Fibroblast of villous mesenchyme (primary cell): ENCODE results near the gene ADGRD1. TPM values are rescaled to one million over a fixed set of nuclear protein-coding genes. Genes with fewer than 3 reads are reported as not detected.

ENCODE experiments used
- DNase-seq: peaks from one replicate; pipeline ENCODE4 v3.0.0-alpha.2; 2010; ENCODE audit warnings: low read depth
- H3K4me3 ChIP-seq: 2 replicates; pipeline ENCODE4 v1.5.1; 2011; ENCODE audit warnings: low read depth, mild to moderate bottlenecking, low read length
- total RNA-seq: library from RNA; depleted of rRNA; stranded (reverse); fragments of >200 nt; gene quantifications from 2 replicates; pipeline ENCODE4 v1.2.3, GENCODE V29; 2012
- TF ChIP-seq, protein P1 (sequence below): IDR thresholded peaks from 2 replicates; pipeline ENCODE4 v1.5.1; 2012; ENCODE audit warnings: low read depth, mild to moderate bottlenecking, low read length; ENCODE audit not compliant: insufficient read depth

The ADGRD1 gene
- total RNA-seq, 1 donor, result under 0.01 TPM

DNA sequence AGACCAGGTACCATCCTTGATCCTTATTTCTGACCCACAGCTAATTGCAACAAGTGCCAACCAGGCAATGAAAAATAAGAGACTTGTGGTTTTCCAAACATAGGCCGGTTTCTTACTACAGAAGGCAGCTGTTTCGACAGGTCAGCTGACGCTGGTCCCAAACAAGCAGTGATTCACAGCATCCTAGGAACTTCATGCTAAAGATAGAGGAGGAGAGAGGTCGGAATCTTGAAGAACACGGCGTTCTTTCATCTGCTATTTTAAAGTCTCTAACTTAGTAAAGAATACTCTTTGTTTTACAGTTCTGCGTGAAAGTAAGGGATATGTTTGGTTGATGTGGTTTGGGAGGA lies 28.1 kb upstream of the ADGRD1 start:
- H3K4me3 ChIP-seq, result no peak overlapping the region
- peak; percentile 38 for DNase-seq
- TF ChIP-seq, protein P1, sequence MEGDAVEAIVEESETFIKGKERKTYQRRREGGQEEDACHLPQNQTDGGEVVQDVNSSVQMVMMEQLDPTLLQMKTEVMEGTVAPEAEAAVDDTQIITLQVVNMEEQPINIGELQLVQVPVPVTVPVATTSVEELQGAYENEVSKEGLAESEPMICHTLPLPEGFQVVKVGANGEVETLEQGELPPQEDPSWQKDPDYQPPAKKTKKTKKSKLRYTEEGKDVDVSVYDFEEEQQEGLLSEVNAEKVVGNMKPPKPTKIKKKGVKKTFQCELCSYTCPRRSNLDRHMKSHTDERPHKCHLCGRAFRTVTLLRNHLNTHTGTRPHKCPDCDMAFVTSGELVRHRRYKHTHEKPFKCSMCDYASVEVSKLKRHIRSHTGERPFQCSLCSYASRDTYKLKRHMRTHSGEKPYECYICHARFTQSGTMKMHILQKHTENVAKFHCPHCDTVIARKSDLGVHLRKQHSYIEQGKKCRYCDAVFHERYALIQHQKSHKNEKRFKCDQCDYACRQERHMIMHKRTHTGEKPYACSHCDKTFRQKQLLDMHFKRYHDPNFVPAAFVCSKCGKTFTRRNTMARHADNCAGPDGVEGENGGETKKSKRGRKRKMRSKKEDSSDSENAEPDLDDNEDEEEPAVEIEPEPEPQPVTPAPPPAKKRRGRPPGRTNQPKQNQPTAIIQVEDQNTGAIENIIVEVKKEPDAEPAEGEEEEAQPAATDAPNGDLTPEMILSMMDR, result no peak

DNA sequence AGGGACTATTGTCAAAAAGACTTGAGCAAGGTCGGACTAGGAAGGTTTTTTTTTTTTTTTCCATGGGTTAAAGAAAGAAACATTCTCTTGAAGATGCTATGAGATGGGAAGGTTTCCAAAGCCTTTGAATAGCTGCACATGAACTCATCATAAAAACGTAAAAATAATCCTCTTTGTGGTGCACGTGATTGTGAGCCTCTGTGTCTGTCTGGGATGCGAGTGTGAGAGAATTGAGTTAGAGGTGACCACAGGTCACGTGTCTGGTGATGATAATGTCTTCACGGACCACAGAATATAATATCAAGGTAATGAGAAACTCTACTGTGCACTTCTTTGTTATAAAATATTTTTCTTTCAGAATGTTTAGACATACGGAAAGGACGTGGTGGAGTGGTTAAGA lies 24.3 kb upstream of the ADGRD1 start:
- no peak overlapping the region for H3K4me3 ChIP-seq
- no peak for DNase-seq
- TF ChIP-seq, protein P1, result no peak

DNA sequence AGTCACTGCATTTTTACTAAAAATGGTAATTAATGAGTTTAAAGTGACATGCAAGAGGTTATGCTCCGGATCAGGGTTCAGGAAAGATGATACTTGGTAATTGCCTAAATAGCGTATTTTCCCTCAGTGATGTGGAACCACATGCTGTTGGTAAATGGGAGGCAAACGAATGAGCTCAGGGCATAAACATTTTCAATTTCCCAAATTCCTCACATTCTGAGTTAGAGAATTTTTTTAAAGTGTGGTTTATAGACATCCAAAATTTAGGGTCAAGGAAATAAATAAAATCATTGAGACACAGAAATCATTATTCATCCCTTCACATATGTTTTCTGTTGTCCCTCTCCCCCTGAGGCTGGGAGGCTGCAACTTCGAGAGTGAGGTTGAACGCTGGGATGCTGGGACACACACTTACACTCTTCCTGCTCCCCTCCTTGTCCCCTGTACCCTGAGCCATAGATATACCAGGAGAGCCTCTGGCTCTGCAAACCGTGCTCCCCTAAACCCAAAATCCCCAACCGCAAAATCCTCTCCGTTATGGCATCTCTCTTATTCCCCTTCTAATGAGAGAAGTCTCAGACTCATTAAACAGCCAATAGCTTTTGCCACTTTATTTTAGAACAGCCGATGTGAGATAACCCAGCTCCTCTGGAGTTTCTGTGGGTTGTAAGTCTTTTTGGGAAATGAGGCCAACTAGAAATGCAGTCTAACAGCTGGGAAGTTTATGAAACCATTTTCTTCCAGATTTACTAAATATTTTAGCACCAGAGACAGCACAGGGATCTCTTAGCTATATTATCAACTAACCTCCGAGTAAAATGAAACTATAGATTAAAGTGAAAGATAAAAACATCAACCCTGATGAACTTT lies 21.4 kb upstream of the ADGRD1 start:
- DNase-seq, result no peak

DNA sequence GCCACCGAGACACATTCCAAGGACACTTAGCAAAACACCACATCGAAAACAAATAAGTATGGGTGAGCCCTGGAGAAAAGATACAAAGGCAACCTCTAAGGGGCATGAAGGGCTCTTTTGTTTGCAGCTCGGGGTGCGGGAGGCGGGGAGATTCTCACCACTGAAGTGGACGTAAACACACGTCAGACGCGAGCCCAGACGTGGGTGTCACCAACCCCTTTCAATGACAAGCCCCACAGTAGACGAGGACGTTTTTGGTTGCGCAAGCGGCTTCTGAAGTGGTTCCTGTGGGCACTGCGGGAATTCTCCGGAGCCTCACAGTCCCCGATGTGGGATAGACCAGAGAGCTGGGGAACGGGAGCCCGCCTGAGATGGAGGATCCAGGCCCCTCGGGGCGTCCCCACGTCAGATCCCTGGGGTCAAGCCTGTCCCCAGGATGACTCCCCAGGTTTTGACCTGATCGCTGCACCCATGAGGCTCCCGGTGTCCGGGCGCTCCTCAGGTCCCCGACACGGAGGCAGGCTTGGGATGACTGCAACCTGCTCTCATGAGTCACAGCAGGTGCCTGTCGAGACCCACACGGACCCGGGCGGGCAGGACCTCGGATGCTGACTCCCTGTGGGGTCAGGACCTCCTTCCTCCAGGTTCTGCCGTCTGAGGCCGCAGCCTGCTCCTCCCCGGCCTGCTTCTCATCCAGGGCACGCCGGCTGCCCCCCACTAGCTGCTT lies 20.3 kb upstream of the ADGRD1 start:
- TF ChIP-seq, protein P1, result no peak
- no peak for DNase-seq
- H3K4me3 ChIP-seq, result no peak overlapping the region

More for the DNA sequence above, 21.4 kb upstream of the ADGRD1 start:
- no peak overlapping the region for H3K4me3 ChIP-seq
- TF ChIP-seq, protein P1, result no peak

DNA sequence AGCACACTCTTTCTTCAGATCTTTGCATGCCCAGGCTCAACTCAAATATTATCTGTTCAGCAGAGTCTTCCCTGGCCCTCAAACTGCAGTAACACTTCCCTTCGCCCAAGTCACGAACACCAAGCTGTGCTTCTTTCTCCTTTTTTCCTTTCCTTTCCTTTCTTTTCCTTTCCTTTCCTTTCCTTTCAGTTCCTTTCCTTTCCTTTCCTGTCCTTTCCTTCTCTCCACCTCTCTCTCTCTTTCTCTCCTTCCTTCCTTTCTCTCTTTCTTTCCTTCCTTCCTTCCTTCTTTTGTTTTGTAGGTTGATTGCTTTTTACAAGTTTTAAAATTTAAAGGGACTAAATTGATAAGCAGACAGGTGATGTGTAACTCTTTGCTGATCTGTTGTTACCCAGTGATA lies 19.0 kb upstream of the ADGRD1 start:
- TF ChIP-seq, protein P1, result no peak
- DNase-seq, result no peak
- H3K4me3 ChIP-seq, result no peak overlapping the region

DNA sequence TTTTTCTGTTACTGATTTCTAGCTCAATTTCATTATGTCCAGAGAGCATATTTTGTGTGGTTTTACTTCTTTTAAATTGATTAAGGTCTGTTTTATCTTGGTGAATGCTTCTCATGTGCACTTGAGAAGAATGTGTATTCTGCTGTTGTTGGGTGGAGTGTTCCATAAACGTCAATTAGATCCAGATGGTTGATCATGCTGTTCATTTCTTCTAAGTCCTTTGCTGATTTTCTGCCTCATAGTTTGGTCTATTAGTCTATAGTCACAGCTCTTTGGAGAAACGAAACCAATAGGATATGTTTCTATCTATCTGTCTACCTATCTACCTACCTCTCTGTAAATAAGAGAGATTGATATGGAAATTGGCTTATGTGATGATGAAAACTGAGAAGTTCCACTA lies 17.1 kb upstream of the ADGRD1 start:
- DNase-seq, result no peak
- TF ChIP-seq, protein P1, result no peak
- H3K4me3 ChIP-seq, result no peak overlapping the region
